Upper lobe of left lung (tissue), 4 donors: Measurements from ENCODE around the gene TMEM190.
"Not testable (repeated sequence)": the region's sequence is repeated elsewhere in the genome, so short reads cannot be mapped to it uniquely, and the experiment has no call there.

Source experiments
- CTCF ChIP-seq, 6 experiments: fragments of 450-650 bp in 4 of 6; fragments of 200-600 bp in 2 of 6; sonication (generic) in 2 of 6; IDR thresholded peaks; one replicate each; pipeline ENCODE4 v1.5.1; 2016 to 2019; ENCODE audit warnings: antibody characterized with exemption in 6 of 6
- POLR2AphosphoS5 ChIP-seq, 2 donors: sonication (generic); formaldehyde crosslinking; IDR thresholded peaks; one replicate each; pipeline ENCODE4 v1.5.1; 2017; ENCODE audit warnings: antibody characterized with exemption in 2 of 2

GRCh38 chr19:55328774-55329318, 47.8 kb upstream of the TMEM190 start:
- TF ChIP-seq CTCF, POLR2AphosphoS5 (IDR thresholded peaks at IDR 0.05): not testable (repeated sequence)
